Medulla oblongata (tissue), 1 donor: ENCODE data around the gene ZNF816.
"Not testable (repeated sequence)": the region's sequence is repeated elsewhere in the genome, so short reads cannot be mapped to it uniquely, and the experiment has no call there.

Source experiments
- DNase-seq: peaks from one replicate; pipeline ENCODE4 v3.0.0-alpha.2; 2015; ENCODE audit errors: extremely low spot score

ZNF816 gene

GRCh38 chr19:52924641-52925040 is 38.0 kb downstream of the ZNF816 start:
- not testable (repeated sequence) for DNase-seq

- DNase-seq, result peak; percentile 51
Measured at GRCh38 chr19:52923778-52924593, 38.7 kb downstream of the ZNF816 start.

- DNase-seq, result peak; percentile 69
Measured at GRCh38 chr19:52922841-52923777, 39.6 kb downstream of the ZNF816 start, which contains the start of gene ZNF888. TSS of gene ZNF888 (minus strand) at chr19:52923428. CDS start at chr19:52917873, 5,555 bp downstream.

GRCh38 chr19:52917531-52917930 is 45.1 kb downstream of the ZNF816 start:
- no peak for DNase-seq

GRCh38 chr19:52910648-52911047 is 52.0 kb downstream of the ZNF816 start:
- no peak for DNase-seq

- DNase-seq, result not testable (repeated sequence)
Measured at GRCh38 chr19:52904052-52904780, 58.5 kb downstream of the ZNF816 start.

- no peak for DNase-seq
Measured at GRCh38 chr19:52901842-52902241, 60.8 kb downstream of the ZNF816 start.
